Right atrium auricular region (tissue), 2 donors: Measurements from ENCODE around the gene FUT7. TPM values are rescaled to one million over a fixed set of nuclear protein-coding genes. Genes with fewer than 3 reads are reported as not detected.

ENCODE experiments used
- DNase-seq: peaks from one replicate; pipeline ENCODE4 v3.0.0-alpha.2; 2019; ENCODE audit warnings: low spot score
- H3K27ac ChIP-seq, 2 donors: fragments of 200-600 bp; sonication (generic); 1 replicate in 1 of 2; 2 replicates in 1 of 2; pipeline ENCODE4 v1.5.1; 2016 to 2019
- H3K27me3 ChIP-seq, 2 donors: fragments of 200-600 bp; sonication (generic); one replicate each; pipeline versions ENCODE4 v1.5.1 to v1.6.0; 2017 to 2019
- H3K36me3 ChIP-seq: fragments of 200-600 bp; sonication (generic); one replicate; pipeline ENCODE4 v1.5.1; 2016
- H3K4me1 ChIP-seq, 2 donors: fragments of 200-600 bp; sonication (generic); one replicate each; pipeline versions ENCODE4 v1.5.1 to v1.6.0; 2017 to 2019
- H3K4me3 ChIP-seq, 2 donors: fragments of 200-600 bp; sonication (generic); 1 replicate in 1 of 2; 2 replicates in 1 of 2; pipeline ENCODE4 v1.5.1; 2017 to 2019; ENCODE audit warnings: mild to moderate bottlenecking in 1 of 2, moderate library complexity in 1 of 2
- H3K9me3 ChIP-seq, 2 donors: fragments of 200-600 bp; sonication (generic); one replicate each; pipeline ENCODE4 v1.5.1; 2019
- total RNA-seq, 2 donors: library from RNA; depleted of rRNA; stranded (reverse); fragments of >200 nt; gene quantifications; one replicate each; pipeline ENCODE4 v1.1.0, GENCODE V29; 2016
- TF ChIP-seq, protein P1 (sequence below), 2 donors: fragments of 200-600 bp; sonication (generic); IDR thresholded peaks; one replicate each; pipeline ENCODE4 v1.5.1; 2019; ENCODE audit warnings: antibody characterized with exemption in 2 of 2

FUT7 gene
- total RNA-seq, 2 donors from 2014 or later = 0.28 TPM; not detected in 1

DNA sequence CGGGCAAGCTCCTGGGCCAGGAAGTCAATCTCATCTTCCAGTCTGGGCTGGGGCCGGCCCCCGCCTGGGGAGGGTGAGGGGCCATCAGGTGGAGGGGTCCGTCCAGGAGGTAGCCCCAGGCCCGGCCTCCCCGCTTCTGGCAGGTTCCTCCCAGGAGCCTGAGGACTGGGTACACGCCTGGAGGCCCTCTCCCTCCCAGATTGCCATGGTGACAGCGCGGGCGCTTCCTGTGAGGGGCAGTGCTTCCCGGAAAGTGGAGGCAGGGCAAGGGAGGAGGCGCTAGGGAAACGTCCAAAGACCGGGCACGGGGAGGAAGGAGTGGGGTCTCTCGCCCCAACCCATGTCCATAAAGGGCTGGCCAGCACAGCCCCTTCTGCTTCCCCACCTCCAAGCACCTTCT is 9.2 kb upstream of the FUT7 start:
- Histone ChIP-seq H3K36me3 (peaks cover 23% of the 10 kb centered on the region), H3K27ac (no peak overlapping the region), H3K27me3 (no peaks in the 10 kb centered on the region), H3K4me3 (no peak overlapping the region), H3K4me1 (peaks cover 0 to 37% of the 10 kb centered on the region in 2 donors), H3K9me3 (no peaks in the 10 kb centered on the region)
- TF ChIP-seq, protein P1, sequence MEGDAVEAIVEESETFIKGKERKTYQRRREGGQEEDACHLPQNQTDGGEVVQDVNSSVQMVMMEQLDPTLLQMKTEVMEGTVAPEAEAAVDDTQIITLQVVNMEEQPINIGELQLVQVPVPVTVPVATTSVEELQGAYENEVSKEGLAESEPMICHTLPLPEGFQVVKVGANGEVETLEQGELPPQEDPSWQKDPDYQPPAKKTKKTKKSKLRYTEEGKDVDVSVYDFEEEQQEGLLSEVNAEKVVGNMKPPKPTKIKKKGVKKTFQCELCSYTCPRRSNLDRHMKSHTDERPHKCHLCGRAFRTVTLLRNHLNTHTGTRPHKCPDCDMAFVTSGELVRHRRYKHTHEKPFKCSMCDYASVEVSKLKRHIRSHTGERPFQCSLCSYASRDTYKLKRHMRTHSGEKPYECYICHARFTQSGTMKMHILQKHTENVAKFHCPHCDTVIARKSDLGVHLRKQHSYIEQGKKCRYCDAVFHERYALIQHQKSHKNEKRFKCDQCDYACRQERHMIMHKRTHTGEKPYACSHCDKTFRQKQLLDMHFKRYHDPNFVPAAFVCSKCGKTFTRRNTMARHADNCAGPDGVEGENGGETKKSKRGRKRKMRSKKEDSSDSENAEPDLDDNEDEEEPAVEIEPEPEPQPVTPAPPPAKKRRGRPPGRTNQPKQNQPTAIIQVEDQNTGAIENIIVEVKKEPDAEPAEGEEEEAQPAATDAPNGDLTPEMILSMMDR (IDR thresholded peaks at IDR 0.05) = no peak
- no peak for DNase-seq

DNA sequence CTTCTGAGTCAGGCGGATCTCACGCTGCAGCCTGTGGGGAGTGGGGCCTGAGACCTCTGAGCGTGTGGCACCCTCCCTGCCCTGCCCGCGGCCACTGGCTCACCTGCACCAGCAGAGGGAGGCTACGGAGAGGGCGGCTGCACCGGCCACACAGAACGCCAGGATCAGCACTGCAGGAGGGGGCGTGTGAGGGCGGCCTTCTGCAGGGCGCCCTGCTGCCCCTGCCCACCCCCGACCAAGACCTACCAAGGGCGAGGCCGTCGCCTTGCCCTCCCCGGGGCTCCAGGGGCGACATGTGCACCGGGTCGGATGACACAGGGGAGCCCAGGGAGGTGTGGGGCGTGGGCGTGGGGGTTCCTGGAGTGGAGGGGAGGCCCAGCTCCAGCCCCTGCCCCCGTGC is 8.7 kb upstream of the FUT7 start:
- H3K36me3 ChIP-seq = peaks cover 23% of the 10 kb centered on the region
- H3K27ac ChIP-seq = no peak overlapping the region
- H3K4me1 ChIP-seq = peaks cover 0 to 36% of the 10 kb centered on the region in 2 donors
- H3K4me3 ChIP-seq = no peak overlapping the region
- TF ChIP-seq, protein P1 (IDR thresholded peaks at IDR 0.05) = no peak
- H3K27me3 ChIP-seq = no peaks in the 10 kb centered on the region
- DNase-seq = no peak
- H3K9me3 ChIP-seq = no peaks in the 10 kb centered on the region

DNA sequence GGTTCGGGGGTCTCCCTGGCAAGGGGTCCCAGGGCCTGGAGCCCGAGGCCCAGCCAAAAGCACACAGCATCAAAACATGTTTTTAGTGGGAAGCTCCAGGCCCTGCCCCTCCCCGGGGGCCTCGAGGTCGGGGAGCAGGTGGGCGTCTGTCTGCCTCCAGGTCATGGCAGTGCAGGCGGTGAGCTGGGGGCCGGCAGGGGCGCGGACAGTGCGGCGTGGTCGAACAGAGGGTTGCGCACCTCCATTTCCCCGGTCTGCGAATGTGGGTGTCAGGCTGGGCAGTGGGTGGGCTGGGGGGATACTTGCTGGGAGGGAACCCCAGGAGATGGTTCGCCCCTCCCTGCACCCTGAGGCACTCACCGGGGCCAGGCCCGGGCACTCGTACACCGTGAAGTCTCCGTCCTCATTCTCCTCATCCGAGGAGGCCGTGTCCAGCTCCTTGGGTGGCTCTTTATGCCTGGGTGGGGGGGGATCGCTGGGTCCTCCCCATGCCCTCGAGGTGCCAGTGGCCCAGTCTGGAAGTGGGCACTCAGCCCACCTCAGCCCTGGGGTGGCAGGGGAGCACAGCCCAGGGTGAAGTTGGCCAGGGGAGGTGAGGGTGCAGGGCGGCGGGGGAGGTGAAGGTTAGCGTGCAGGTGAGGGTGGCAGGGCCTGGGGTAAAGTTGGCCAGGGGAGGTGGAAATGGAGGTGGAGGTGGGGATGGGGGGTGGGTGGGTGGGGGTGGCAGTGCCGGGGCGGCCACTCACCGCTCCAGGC is 7.9 kb upstream of the FUT7 start:
- no peaks in the 10 kb centered on the region for H3K27me3 ChIP-seq
- TF ChIP-seq, protein P1 (IDR thresholded peaks at IDR 0.05) = no peak
- H3K36me3 ChIP-seq = peaks cover 23% of the 10 kb centered on the region
- H3K4me1 ChIP-seq = peaks cover 0 to 36% of the 10 kb centered on the region in 2 donors
- no peaks in the 10 kb centered on the region for H3K9me3 ChIP-seq
- DNase-seq = no peak
- H3K27ac ChIP-seq = no peak overlapping the region
- H3K4me3 ChIP-seq = no peak overlapping the region

DNA sequence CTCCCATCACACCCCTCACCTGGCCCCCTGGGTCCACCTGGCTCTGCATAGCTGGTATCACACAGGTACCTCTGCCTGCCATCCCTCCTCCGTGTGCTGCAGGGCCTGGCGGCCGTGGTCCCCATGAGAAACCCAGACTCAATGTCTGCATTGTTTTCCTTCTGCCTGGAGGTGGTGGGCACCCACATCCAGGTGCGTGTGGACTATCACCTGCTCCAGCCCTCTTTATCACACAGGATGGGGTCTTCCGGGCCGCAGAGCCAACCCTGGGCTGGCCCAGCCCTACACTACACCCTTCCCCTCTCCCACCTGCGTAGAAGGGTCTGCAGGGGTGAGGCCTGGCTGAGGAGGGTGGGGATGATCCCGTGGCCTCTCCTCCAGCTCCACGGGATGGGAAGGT is 7.0 kb upstream of the FUT7 start:
- Histone ChIP-seq H3K27me3 (no peaks in the 10 kb centered on the region), H3K27ac (no peak overlapping the region), H3K36me3 (peaks cover 23% of the 10 kb centered on the region), H3K9me3 (no peaks in the 10 kb centered on the region), H3K4me1 (peaks cover 0 to 33% of the 10 kb centered on the region in 2 donors), H3K4me3 (no peak overlapping the region)
- TF ChIP-seq, protein P1 (IDR thresholded peaks at IDR 0.05) = no peak
- no peak for DNase-seq

DNA sequence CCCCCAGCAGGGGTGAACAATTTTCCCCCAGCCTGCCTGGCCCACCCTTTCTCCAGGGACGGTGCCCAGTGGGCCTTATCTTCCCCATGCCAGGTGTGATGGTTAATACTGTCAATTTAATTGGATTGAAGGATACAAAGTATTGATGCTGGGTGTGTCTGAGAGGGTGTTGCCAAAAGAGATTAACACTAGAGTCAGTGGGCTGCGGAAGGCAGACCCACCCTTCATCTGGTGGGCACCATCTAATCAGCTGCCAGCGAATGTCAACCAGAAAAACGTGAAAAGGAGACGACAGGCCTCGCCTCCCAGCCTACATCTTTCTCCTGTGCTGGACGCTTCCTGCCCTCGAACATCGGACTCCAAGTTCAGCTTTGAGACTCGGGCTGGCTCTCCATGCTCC is 5.6 kb upstream of the FUT7 start:
- Histone ChIP-seq H3K27ac (no peak overlapping the region), H3K27me3 (no peaks in the 10 kb centered on the region), H3K9me3 (no peaks in the 10 kb centered on the region), H3K4me3 (no peak overlapping the region), H3K4me1 (peaks cover 0 to 23% of the 10 kb centered on the region in 2 donors), H3K36me3 (peaks cover 23% of the 10 kb centered on the region)
- no peak for DNase-seq
- TF ChIP-seq, protein P1 (IDR thresholded peaks at IDR 0.05) = no peak

DNA sequence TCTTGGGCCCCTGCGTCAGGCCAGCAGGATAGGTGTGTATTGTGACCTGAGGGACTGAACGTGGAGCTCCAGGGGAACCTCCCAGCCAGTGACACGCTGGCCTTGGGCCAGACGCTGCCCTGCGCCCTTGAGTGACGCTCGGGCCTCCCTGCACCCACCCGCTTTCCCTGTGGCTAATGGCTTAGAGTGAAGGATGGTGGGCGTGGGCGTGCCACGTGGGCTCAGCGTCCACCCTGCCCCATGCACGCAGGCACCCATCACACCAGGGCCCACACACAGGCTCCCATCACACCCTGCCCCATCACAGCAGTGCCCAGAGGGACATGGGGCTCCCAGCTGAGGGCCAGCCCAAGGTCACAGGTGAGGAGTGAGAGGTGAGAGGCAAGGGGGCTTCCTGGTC is 5.1 kb upstream of the FUT7 start:
- Histone ChIP-seq H3K27me3 (no peaks in the 10 kb centered on the region), H3K9me3 (no peaks in the 10 kb centered on the region), H3K4me3 (no peak overlapping the region), H3K4me1 (peaks cover 0 to 21% of the 10 kb centered on the region in 2 donors), H3K27ac (no peak overlapping the region), H3K36me3 (peaks cover 23% of the 10 kb centered on the region)
- no peak for DNase-seq
- TF ChIP-seq, protein P1 (IDR thresholded peaks at IDR 0.05) = no peak
